Endodermal cell (in vitro differentiated cells): Measurements from ENCODE around the gene LIPT2. TPM values are rescaled to one million over a fixed set of nuclear protein-coding genes. Genes with fewer than 3 reads are reported as not detected.
"Not testable (repeated sequence)": the region's sequence is repeated elsewhere in the genome, so short reads cannot be mapped to it uniquely, and the experiment has no call there.

Source experiments
- DNase-seq: peaks from one replicate; pipeline ENCODE4 v3.0.0-alpha.2; 2017
- H3K27ac ChIP-seq: 2 replicates; pipeline ENCODE4 v1.5.1; 2013; ENCODE audit warnings: mild to moderate bottlenecking, low read depth, low read length, moderate library complexity
- H3K27me3 ChIP-seq: 2 replicates; pipeline ENCODE4 v1.6.1; 2013; ENCODE audit warnings: mild to moderate bottlenecking, low read length, moderate library complexity; ENCODE audit not compliant: insufficient read depth, control insufficient read depth, poor library complexity, severe bottlenecking
- H3K36me3 ChIP-seq: 2 replicates; pipeline ENCODE4 v1.7.0; 2013; ENCODE audit warnings: mild to moderate bottlenecking, low read length, moderate library complexity; ENCODE audit not compliant: control insufficient read depth, insufficient read depth
- H3K4me1 ChIP-seq: one replicate; pipeline ENCODE4 v1.7.0; 2013; ENCODE audit warnings: low read length; ENCODE audit not compliant: control insufficient read depth, insufficient read depth
- H3K4me3 ChIP-seq: 2 replicates; pipeline ENCODE4 v1.5.1; 2013; ENCODE audit warnings: mild to moderate bottlenecking, low read length, moderate library complexity
- H3K9ac ChIP-seq: 2 replicates; pipeline ENCODE4 v1.6.1; 2013; ENCODE audit warnings: mild to moderate bottlenecking, low read length, moderate library complexity; ENCODE audit not compliant: poor library complexity, severe bottlenecking; ENCODE audit errors: extremely low read depth
- H3K9me3 ChIP-seq: 2 replicates; pipeline ENCODE4 v1.6.1; 2013; ENCODE audit warnings: mild to moderate bottlenecking, low read length, moderate library complexity; ENCODE audit not compliant: control insufficient read depth
- H3K27ac Mint-ChIP-seq: 2 replicates; pipeline ENCODE4 v1.8.0; 2020; ENCODE audit warnings: mixed read lengths
- H3K27me3 Mint-ChIP-seq: 2 replicates; pipeline ENCODE4 v1.8.0; 2021; ENCODE audit warnings: mild to moderate bottlenecking, mixed read lengths; ENCODE audit not compliant: insufficient read depth
- H3K36me3 Mint-ChIP-seq: 2 replicates; pipeline ENCODE4 v1.8.0; 2020; ENCODE audit warnings: low read depth, mixed read lengths
- H3K4me1 Mint-ChIP-seq: 2 replicates; pipeline ENCODE4 v1.8.0; 2020; ENCODE audit warnings: mixed read lengths
- H3K4me3 Mint-ChIP-seq: 2 replicates; pipeline ENCODE4 v1.8.0; 2020; ENCODE audit warnings: mild to moderate bottlenecking, moderate library complexity, mixed read lengths
- H3K9me3 Mint-ChIP-seq: 2 replicates; pipeline ENCODE4 v1.8.0; 2020; ENCODE audit warnings: mild to moderate bottlenecking, mixed read lengths
- WGBS, 2 experiments: methylation state at CpG; one replicate each; pipeline versions ENCODE4 v1.1.5 to v1.1.7; 2013; ENCODE audit warnings: missing lambda C conversion rate in 2 of 2, mixed read lengths in 1 of 2; ENCODE audit not compliant: insufficient coverage in 1 of 2, insufficient read length in 1 of 2; 5-methylcytosine and 5-hydroxymethylcytosine counted together
- total RNA-seq, 2 donors: library from RNA; stranded (reverse); fragmentation: NEBNext Ultra II Directional in 1 of 2; extraction: Animal tissue kit (Norgen Biotek cat#: 25700) in 1 of 2; gene quantifications; 2 replicates in 1 of 2; 3 replicates in 1 of 2; pipeline ENCODE4 v1.2.1, GENCODE V29; 2021
- TF ChIP-seq, protein P1 (sequence below): fragments of 200-600 bp; sonication (generic); conservative IDR thresholded peaks from 2 replicates; pipeline ENCODE4 v1.5.0; 2021; ENCODE audit warnings: antibody characterized with exemption, mild to moderate bottlenecking

The LIPT2 gene
- total RNA-seq, 2 donors from 2014 or later = 6.7 to 9.4 TPM

GRCh38 chr11:74538680-74539079, 45.2 kb upstream of the LIPT2 start:
- no peak for DNase-seq
- H3K9ac ChIP-seq = no peak overlapping the region
- H3K9me3 ChIP-seq = peaks cover 44% of the 10 kb centered on the region
- TF ChIP-seq, protein P1, sequence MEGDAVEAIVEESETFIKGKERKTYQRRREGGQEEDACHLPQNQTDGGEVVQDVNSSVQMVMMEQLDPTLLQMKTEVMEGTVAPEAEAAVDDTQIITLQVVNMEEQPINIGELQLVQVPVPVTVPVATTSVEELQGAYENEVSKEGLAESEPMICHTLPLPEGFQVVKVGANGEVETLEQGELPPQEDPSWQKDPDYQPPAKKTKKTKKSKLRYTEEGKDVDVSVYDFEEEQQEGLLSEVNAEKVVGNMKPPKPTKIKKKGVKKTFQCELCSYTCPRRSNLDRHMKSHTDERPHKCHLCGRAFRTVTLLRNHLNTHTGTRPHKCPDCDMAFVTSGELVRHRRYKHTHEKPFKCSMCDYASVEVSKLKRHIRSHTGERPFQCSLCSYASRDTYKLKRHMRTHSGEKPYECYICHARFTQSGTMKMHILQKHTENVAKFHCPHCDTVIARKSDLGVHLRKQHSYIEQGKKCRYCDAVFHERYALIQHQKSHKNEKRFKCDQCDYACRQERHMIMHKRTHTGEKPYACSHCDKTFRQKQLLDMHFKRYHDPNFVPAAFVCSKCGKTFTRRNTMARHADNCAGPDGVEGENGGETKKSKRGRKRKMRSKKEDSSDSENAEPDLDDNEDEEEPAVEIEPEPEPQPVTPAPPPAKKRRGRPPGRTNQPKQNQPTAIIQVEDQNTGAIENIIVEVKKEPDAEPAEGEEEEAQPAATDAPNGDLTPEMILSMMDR = no peak
- Mint-ChIP-seq H3K4me1 (peaks cover 24% of the 10 kb centered on the region), H3K4me3 (no peak overlapping the region), H3K27ac (peak overlapping the region; percentile 38), H3K27me3 (no peaks in the 10 kb centered on the region), H3K9me3 (peaks cover 67% of the 10 kb centered on the region), H3K36me3 (peaks cover 5% of the 10 kb centered on the region)
- H3K36me3 ChIP-seq = no peaks in the 10 kb centered on the region
- no peaks in the 10 kb centered on the region for H3K4me1 ChIP-seq
- peak overlapping the region; percentile 62 for H3K4me3 ChIP-seq
- no peaks in the 10 kb centered on the region for H3K27me3 ChIP-seq
- H3K27ac ChIP-seq = no peak overlapping the region

GRCh38 chr11:74535371-74536160, 42.0 kb upstream of the LIPT2 start:
- H3K9ac ChIP-seq = no peak overlapping the region
- H3K4me1 Mint-ChIP-seq = peaks cover 29% of the 10 kb centered on the region
- H3K4me3 Mint-ChIP-seq = no peak overlapping the region
- H3K9me3 Mint-ChIP-seq = peaks cover 41% of the 10 kb centered on the region
- peaks cover 5% of the 10 kb centered on the region for H3K36me3 Mint-ChIP-seq
- H3K27ac Mint-ChIP-seq = no peak overlapping the region
- DNase-seq = no peak
- H3K36me3 ChIP-seq = no peaks in the 10 kb centered on the region
- no peaks in the 10 kb centered on the region for H3K27me3 Mint-ChIP-seq
- 82 to 96% methylated on average over 8 to 14 of the region's 14 CpGs for WGBS, 2 experiments
- peaks cover 41% of the 10 kb centered on the region for H3K9me3 ChIP-seq
- H3K4me3 ChIP-seq = no peak overlapping the region
- no peaks in the 10 kb centered on the region for H3K27me3 ChIP-seq
- TF ChIP-seq, protein P1 = no peak
- H3K4me1 ChIP-seq = no peaks in the 10 kb centered on the region
- H3K27ac ChIP-seq = no peak overlapping the region

DNA sequence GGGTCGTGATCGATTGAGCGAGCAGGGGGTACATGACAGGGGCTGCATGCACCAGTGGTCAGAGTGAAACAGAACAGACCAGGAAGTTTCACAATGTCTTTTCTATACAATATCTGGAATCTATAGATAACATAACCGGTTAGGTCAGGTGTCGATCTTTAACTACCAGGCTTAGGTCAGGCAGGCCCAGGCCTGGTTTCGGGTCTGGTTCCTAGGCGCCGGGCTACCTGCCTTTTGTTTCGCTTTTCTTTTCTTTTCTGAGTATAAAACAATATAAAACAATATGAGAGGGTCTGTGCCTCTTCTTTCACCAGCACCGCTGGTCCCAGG, 41.4 kb upstream of the LIPT2 start:
- not testable (repeated sequence) for H3K4me3 ChIP-seq, DNase-seq, H3K27ac ChIP-seq, H3K36me3 ChIP-seq, H3K4me1 ChIP-seq, H3K27me3 Mint-ChIP-seq, H3K9ac ChIP-seq, H3K4me3 Mint-ChIP-seq, H3K36me3 Mint-ChIP-seq, H3K27me3 ChIP-seq
- 88% methylated on average over 10 of the region's 10 CpGs; no CpG with 5 or more reads in 1 of the 2 experiments for WGBS, 2 experiments
- H3K9me3 ChIP-seq = peaks cover 35% of the 10 kb centered on the region
- peaks cover 35% of the 10 kb centered on the region for H3K9me3 Mint-ChIP-seq
- peak overlapping the region; percentile 28 for H3K27ac Mint-ChIP-seq
- H3K4me1 Mint-ChIP-seq = peaks cover 29% of the 10 kb centered on the region
